ENCODE measurements around the gene HDAC9. TPM values are rescaled to one million over a fixed set of nuclear protein-coding genes. Genes with fewer than 3 reads are reported as not detected.

HDAC9 gene
- total and polyA plus RNA-seq, 2 of the 13 experiments (the other 11 are each of a cell fraction or from before 2014, with no cell fraction given): 0.05 to 0.07 TPM

DNA sequence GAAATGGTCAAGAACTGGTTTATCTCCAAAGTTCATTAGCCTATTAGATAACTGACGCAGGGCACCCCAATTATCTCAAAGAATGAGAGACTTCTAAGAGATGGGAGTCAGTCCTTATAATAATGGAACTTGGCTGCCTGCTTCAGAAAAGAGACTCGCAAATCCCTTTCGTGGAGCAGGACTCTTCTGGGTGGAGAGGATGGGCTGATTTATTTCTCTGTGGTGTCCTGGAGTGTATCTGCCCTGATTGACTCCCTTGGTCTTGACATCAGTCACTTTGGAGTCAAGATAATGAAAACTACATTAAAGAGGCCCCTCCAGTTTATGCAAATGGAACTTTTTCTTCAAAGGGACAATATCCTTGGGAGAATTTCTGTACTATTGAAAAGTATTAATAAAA lies 198.9 kb downstream of the HDAC9 start:
- H3K27ac ChIP-seq (ENCODE audit: extremely low read length, insufficient read depth, low read length): no peak overlapping the region
- BruUV-seq (replicated peaks): no TSS peak
- DNase-seq (ENCODE audit: low spot score): no peak
- H3K4me1 ChIP-seq (ENCODE audit: insufficient read depth, low read length): no peaks in the 10 kb centered on the region
- WGBS (ENCODE audit: low lambda C conversion rate): 4% methylated on average over 3 of the region's 3 CpGs
- H2AFZ ChIP-seq (ENCODE audit: low read length): no peak overlapping the region
- intact Hi-C loops (cut with micrococcal nuclease; ENCODE audit: unreplicated experiment): loop anchor here (10.0 kb wide), 1 partner anchor 60 kb away; no protein-coding TSS in a partner anchor
- ChIA-PET POLR2A (no interaction called here), CTCF (ENCODE audit: low intra/inter-chr PET ratio, low total read pairs) (no interaction called here)
- no peaks in the 10 kb centered on the region for H3K36me3 ChIP-seq (replicated peaks in 1 of 2; ENCODE audit: control insufficient read depth in 1 of 2, insufficient read depth in 2 of 2, low read length in 2 of 2)
- H3K9ac ChIP-seq (ENCODE audit: insufficient read depth, low read depth, low read length): no peak overlapping the region
- H4K20me1 ChIP-seq (ENCODE audit: insufficient read depth, low read length): no peaks in the 10 kb centered on the region
- no peak overlapping the region for H3K4me3 ChIP-seq (replicated peaks in 1 of 3; ENCODE audit: insufficient read depth in 1 of 3, low read depth in 2 of 3, low read length in 3 of 3)
- no peak overlapping the region for H3K4me2 ChIP-seq (ENCODE audit: low read depth, low read length)
- no peak for FAIRE-seq
- H3K9me3 ChIP-seq (ENCODE audit: low read length): no peaks in the 10 kb centered on the region
- H3K27me3 ChIP-seq (ENCODE audit: control insufficient read depth in 1 of 2, insufficient read depth in 2 of 2, low read length in 2 of 2): no peaks in the 10 kb centered on the region
- no peak for ATAC-seq
- TF ChIP-seq ZNF101 (CRISPR knock-in tag; IDR thresholded peaks at IDR 0.05; ENCODE audit: borderline replicate concordance, low read depth): no peak
- no peak for TF ChIP-seq ZNF207 (IDR thresholded peaks at IDR 0.05; ENCODE audit: borderline replicate concordance)
- no peak for TF ChIP-seq HES4 (CRISPR knock-in tag; IDR thresholded peaks at IDR 0.05; ENCODE audit: borderline replicate concordance)
- no peak for TF ChIP-seq SRSF9 (IDR thresholded peaks at IDR 0.05; ENCODE audit: borderline replicate concordance, insufficient read depth, low read depth, low read length, poor library complexity, severe bottlenecking)
- TF ChIP-seq IRF2 (CRISPR knock-in tag; IDR thresholded peaks at IDR 0.05): no peak
- TF ChIP-seq NR1H2 (CRISPR knock-in tag; IDR thresholded peaks at IDR 0.05; ENCODE audit: borderline replicate concordance, low read depth): no peak
- TF ChIP-seq BHLHE40 (IDR thresholded peaks at IDR 0.05; ENCODE audit: low read length): no peak
- no peak for TF ChIP-seq THAP11 (CRISPR knock-in tag; IDR thresholded peaks at IDR 0.05)
- TF ChIP-seq, protein P1, sequence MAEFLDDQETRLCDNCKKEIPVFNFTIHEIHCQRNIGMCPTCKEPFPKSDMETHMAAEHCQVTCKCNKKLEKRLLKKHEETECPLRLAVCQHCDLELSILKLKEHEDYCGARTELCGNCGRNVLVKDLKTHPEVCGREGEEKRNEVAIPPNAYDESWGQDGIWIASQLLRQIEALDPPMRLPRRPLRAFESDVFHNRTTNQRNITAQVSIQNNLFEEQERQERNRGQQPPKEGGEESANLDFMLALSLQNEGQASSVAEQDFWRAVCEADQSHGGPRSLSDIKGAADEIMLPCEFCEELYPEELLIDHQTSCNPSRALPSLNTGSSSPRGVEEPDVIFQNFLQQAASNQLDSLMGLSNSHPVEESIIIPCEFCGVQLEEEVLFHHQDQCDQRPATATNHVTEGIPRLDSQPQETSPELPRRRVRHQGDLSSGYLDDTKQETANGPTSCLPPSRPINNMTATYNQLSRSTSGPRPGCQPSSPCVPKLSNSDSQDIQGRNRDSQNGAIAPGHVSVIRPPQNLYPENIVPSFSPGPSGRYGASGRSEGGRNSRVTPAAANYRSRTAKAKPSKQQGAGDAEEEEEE (CRISPR knock-in tag; IDR thresholded peaks at IDR 0.05; ENCODE audit: borderline replicate concordance): no peak
- no peak for TF ChIP-seq KMT2A (CRISPR knock-in tag; IDR thresholded peaks at IDR 0.05)
- no peak for TF ChIP-seq PAX8 (CRISPR knock-in tag; IDR thresholded peaks at IDR 0.05; ENCODE audit: borderline replicate concordance)
- no peak for TF ChIP-seq CCAR2 (optimal IDR thresholded peaks at IDR 0.05; ENCODE audit: low read depth, low read length)
- TF ChIP-seq NFE2L2 (IDR thresholded peaks at IDR 0.05; ENCODE audit: low read length): no peak
- TF ChIP-seq ZNF468 (CRISPR knock-in tag; IDR thresholded peaks at IDR 0.05): no peak
- TF ChIP-seq, protein P2, sequence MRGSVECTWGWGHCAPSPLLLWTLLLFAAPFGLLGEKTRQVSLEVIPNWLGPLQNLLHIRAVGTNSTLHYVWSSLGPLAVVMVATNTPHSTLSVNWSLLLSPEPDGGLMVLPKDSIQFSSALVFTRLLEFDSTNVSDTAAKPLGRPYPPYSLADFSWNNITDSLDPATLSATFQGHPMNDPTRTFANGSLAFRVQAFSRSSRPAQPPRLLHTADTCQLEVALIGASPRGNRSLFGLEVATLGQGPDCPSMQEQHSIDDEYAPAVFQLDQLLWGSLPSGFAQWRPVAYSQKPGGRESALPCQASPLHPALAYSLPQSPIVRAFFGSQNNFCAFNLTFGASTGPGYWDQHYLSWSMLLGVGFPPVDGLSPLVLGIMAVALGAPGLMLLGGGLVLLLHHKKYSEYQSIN (CRISPR knock-in tag; IDR thresholded peaks at IDR 0.05; ENCODE audit: borderline replicate concordance): no peak
- no peak for TF ChIP-seq ZNF703 (CRISPR knock-in tag; IDR thresholded peaks at IDR 0.05; ENCODE audit: borderline replicate concordance)
- no peak for TF ChIP-seq MYC (CRISPR knock-in tag; IDR thresholded peaks at IDR 0.05; ENCODE audit: borderline replicate concordance)
- TF ChIP-seq ZNF253 (CRISPR knock-in tag; IDR thresholded peaks at IDR 0.05; ENCODE audit: borderline replicate concordance): no peak
- TF ChIP-seq, protein P3, sequence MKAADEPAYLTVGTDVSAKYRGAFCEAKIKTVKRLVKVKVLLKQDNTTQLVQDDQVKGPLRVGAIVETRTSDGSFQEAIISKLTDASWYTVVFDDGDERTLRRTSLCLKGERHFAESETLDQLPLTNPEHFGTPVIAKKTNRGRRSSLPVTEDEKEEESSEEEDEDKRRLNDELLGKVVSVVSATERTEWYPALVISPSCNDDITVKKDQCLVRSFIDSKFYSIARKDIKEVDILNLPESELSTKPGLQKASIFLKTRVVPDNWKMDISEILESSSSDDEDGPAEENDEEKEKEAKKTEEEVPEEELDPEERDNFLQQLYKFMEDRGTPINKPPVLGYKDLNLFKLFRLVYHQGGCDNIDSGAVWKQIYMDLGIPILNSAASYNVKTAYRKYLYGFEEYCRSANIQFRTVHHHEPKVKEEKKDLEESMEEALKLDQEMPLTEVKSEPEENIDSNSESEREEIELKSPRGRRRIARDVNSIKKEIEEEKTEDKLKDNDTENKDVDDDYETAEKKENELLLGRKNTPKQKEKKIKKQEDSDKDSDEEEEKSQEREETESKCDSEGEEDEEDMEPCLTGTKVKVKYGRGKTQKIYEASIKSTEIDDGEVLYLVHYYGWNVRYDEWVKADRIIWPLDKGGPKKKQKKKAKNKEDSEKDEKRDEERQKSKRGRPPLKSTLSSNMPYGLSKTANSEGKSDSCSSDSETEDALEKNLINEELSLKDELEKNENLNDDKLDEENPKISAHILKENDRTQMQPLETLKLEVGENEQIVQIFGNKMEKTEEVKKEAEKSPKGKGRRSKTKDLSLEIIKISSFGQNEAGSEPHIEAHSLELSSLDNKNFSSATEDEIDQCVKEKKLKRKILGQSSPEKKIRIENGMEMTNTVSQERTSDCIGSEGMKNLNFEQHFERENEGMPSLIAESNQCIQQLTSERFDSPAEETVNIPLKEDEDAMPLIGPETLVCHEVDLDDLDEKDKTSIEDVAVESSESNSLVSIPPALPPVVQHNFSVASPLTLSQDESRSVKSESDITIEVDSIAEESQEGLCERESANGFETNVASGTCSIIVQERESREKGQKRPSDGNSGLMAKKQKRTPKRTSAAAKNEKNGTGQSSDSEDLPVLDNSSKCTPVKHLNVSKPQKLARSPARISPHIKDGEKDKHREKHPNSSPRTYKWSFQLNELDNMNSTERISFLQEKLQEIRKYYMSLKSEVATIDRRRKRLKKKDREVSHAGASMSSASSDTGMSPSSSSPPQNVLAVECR (CRISPR knock-in tag; IDR thresholded peaks at IDR 0.05; ENCODE audit: borderline replicate concordance): no peak
- TF ChIP-seq PHF5A (CRISPR knock-in tag; IDR thresholded peaks at IDR 0.05; ENCODE audit: low read depth, unreplicated experiment): no peak
- no peaks in the 10 kb centered on the region for H3K79me2 ChIP-seq (ENCODE audit: insufficient read depth, low read length)
- in situ Hi-C loops (cut with HindIII; ENCODE audit: extremely low pct_ligation_motif_present, low pct_unique_long_range_greater_than_20kb): no loop called here
